ENCODE results near the gene C19orf73.

C19orf73 gene

DNA sequence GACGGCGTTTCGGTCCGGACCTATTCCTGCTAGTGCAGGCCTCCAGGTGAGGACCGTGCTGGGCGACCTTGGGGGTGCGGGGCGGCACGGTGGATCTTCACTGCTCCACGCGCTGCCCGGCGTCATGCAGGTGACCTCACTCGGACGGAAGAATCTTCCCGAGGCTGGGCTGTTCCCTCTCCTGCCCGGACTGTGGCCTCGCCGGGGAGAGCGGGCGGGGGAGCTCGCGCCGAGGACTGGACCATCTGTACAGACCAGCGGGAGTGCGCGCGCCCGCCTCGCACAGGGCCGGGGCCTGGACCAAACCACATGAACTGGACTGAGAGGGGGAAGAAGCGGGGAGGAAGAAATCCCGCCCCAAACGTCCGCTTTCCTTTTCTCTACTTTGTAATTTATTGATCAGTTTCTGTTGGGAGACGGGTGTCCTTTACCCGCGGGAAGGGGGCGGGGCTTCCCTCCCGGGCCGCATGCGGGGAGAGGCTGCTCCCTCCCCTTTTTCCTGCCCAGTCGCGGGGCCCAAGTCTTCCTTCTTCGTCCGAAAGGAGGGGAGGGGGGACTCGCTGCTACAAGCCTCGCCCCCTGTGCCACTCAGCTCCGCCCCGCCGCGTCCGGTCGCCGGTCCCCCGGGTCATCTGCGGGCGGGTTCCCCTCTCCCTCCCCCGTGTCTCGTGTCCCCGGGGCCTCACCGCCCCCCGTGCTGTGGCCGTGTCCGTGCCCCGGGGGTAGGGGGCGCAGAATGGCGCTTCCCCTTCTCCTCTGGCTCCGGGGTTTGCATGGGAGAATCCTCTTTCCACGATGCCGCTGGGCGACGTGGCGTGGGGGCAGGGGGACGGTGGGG is 31.4 kb upstream of the C19orf73 start:
- H3K27me3 ChIP-seq (ENCODE audit: insufficient read depth, low read length, poor library complexity, severe bottlenecking): no peaks in the 10 kb centered on the region
- H3K4me3 ChIP-seq (ENCODE audit: low read length, poor library complexity, severe bottlenecking): peak overlapping the region; percentile 84
- H3K36me3 ChIP-seq (ENCODE audit: insufficient read depth, low read length): no peaks in the 10 kb centered on the region
- no peaks in the 10 kb centered on the region for H3K9me2 ChIP-seq (replicated peaks; ENCODE audit: low read depth, low read length)
- H3K9me3 ChIP-seq (ENCODE audit: insufficient read depth, low read depth, low read length): no peaks in the 10 kb centered on the region
- peak overlapping the region; percentile 90 for H3K4me2 ChIP-seq (ENCODE audit: low read depth, low read length, poor library complexity, severe bottlenecking)
- H4K20me1 ChIP-seq (ENCODE audit: insufficient read depth, low read length, poor library complexity, severe bottlenecking): no peaks in the 10 kb centered on the region
- H3K4me1 ChIP-seq (ENCODE audit: insufficient read depth, low read length, poor library complexity, severe bottlenecking): peaks cover 17% of the 10 kb centered on the region
- TF ChIP-seq, protein P1, sequence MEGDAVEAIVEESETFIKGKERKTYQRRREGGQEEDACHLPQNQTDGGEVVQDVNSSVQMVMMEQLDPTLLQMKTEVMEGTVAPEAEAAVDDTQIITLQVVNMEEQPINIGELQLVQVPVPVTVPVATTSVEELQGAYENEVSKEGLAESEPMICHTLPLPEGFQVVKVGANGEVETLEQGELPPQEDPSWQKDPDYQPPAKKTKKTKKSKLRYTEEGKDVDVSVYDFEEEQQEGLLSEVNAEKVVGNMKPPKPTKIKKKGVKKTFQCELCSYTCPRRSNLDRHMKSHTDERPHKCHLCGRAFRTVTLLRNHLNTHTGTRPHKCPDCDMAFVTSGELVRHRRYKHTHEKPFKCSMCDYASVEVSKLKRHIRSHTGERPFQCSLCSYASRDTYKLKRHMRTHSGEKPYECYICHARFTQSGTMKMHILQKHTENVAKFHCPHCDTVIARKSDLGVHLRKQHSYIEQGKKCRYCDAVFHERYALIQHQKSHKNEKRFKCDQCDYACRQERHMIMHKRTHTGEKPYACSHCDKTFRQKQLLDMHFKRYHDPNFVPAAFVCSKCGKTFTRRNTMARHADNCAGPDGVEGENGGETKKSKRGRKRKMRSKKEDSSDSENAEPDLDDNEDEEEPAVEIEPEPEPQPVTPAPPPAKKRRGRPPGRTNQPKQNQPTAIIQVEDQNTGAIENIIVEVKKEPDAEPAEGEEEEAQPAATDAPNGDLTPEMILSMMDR (conservative IDR thresholded peaks at IDR 0.05; ENCODE audit: low read length): no peak
- TF ChIP-seq EZH2phosphoT487 (IDR thresholded peaks at IDR 0.05; ENCODE audit: borderline replicate concordance): no peak
- peak overlapping the region; percentile 83 for H3K9ac ChIP-seq (ENCODE audit: low read depth, low read length, poor library complexity, severe bottlenecking)
- peak overlapping the region; percentile 92 for H2AFZ ChIP-seq (ENCODE audit: low read length)
- no peaks in the 10 kb centered on the region for H3K79me2 ChIP-seq (ENCODE audit: insufficient read depth, low read length)
- no peaks in the 10 kb centered on the region for H3F3A ChIP-seq (ENCODE audit: low read depth)

DNA sequence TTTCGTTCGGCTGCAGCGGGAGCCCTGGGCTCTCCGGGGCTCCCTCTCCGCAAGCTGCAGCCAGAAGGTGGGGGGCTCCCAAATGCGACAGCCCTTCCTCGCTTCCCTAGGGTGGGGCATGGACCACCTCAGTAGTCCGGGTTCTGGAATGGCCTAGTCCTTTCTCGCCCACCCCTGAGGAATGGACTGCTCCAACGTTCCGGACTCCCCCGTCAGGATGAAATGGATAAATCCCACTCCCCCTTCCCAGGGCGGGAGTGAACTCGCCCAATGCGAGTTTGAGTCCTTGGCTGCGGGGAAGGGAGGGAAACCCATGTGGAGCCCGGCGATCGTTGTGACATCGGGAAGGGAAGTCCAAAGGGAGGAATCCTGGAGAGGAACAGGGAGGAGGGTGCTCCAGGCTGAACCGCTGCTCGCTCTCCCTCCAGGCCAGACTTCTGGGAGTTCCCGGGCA is 30.7 kb upstream of the C19orf73 start:
- peak overlapping the region; percentile 92 for H2AFZ ChIP-seq (ENCODE audit: low read length)
- peak overlapping the region; percentile 83 for H3K9ac ChIP-seq (ENCODE audit: low read depth, low read length, poor library complexity, severe bottlenecking)
- no peaks in the 10 kb centered on the region for H4K20me1 ChIP-seq (ENCODE audit: insufficient read depth, low read length, poor library complexity, severe bottlenecking)
- H3K9me2 ChIP-seq (replicated peaks; ENCODE audit: low read depth, low read length): no peaks in the 10 kb centered on the region
- no peaks in the 10 kb centered on the region for H3K9me3 ChIP-seq (ENCODE audit: insufficient read depth, low read depth, low read length)
- H3K27me3 ChIP-seq (ENCODE audit: insufficient read depth, low read length, poor library complexity, severe bottlenecking): no peaks in the 10 kb centered on the region
- peaks cover 18% of the 10 kb centered on the region for H3K4me1 ChIP-seq (ENCODE audit: insufficient read depth, low read length, poor library complexity, severe bottlenecking)
- H3K4me3 ChIP-seq (ENCODE audit: low read length, poor library complexity, severe bottlenecking): peak overlapping the region; percentile 84
- no peak for TF ChIP-seq EZH2phosphoT487 (IDR thresholded peaks at IDR 0.05; ENCODE audit: borderline replicate concordance)
- TF ChIP-seq, protein P1 (conservative IDR thresholded peaks at IDR 0.05; ENCODE audit: low read length): no peak
- H3K79me2 ChIP-seq (ENCODE audit: insufficient read depth, low read length): no peaks in the 10 kb centered on the region
- H3F3A ChIP-seq (ENCODE audit: low read depth): no peaks in the 10 kb centered on the region
- H3K36me3 ChIP-seq (ENCODE audit: insufficient read depth, low read length): no peaks in the 10 kb centered on the region
- peak overlapping the region; percentile 90 for H3K4me2 ChIP-seq (ENCODE audit: low read depth, low read length, poor library complexity, severe bottlenecking)

GRCh38 chr19:49148784-49149651 is 30.1 kb upstream of the C19orf73 start:
- Histone ChIP-seq H3F3A (ENCODE audit: low read depth) (no peaks in the 10 kb centered on the region), H3K9me2 (replicated peaks; ENCODE audit: low read depth, low read length) (no peaks in the 10 kb centered on the region), H3K9ac (ENCODE audit: low read depth, low read length, poor library complexity, severe bottlenecking) (peak overlapping the region; percentile 83), H3K27me3 (ENCODE audit: insufficient read depth, low read length, poor library complexity, severe bottlenecking) (no peaks in the 10 kb centered on the region), H3K4me1 (ENCODE audit: insufficient read depth, low read length, poor library complexity, severe bottlenecking) (peaks cover 18% of the 10 kb centered on the region), H4K20me1 (ENCODE audit: insufficient read depth, low read length, poor library complexity, severe bottlenecking) (no peaks in the 10 kb centered on the region), H3K79me2 (ENCODE audit: insufficient read depth, low read length) (no peaks in the 10 kb centered on the region), H3K4me2 (ENCODE audit: low read depth, low read length, poor library complexity, severe bottlenecking) (peak overlapping the region; percentile 90), H3K4me3 (ENCODE audit: low read length, poor library complexity, severe bottlenecking) (peak overlapping the region; percentile 84), H3K36me3 (ENCODE audit: insufficient read depth, low read length) (no peaks in the 10 kb centered on the region), H3K9me3 (ENCODE audit: insufficient read depth, low read depth, low read length) (no peaks in the 10 kb centered on the region), H2AFZ (ENCODE audit: low read length) (peak overlapping the region; percentile 92; the same call in 1 of the 2 replicates)
- TF ChIP-seq EZH2phosphoT487 (IDR thresholded peaks at IDR 0.05; ENCODE audit: borderline replicate concordance): no peak

Data from Loucy (cell line).